Fibroblast of lung (primary cell): ENCODE measurements around the gene DR1.

ENCODE experiments used
- CTCF ChIP-seq, 2 donors: IDR thresholded peaks in 1 of 2; conservative IDR thresholded peaks in 1 of 2; 1 replicate in 1 of 2; 2 replicates in 1 of 2; pipeline ENCODE4 v1.5.1; 2011 to 2012; ENCODE audit warnings: low read length in 2 of 2, control low read depth in 1 of 2, inconsistent platforms in 1 of 2, low read depth in 1 of 2, mild to moderate bottlenecking in 1 of 2
- EZH2 ChIP-seq: IDR thresholded peaks from 2 replicates; pipeline ENCODE4 v1.5.1; 2012; ENCODE audit warnings: low read length, control low read depth, mild to moderate bottlenecking; ENCODE audit errors: missing control alignments

- TF ChIP-seq CTCF (conservative IDR thresholded peaks at IDR 0.05 in 1 of 2, IDR thresholded peaks at IDR 0.05 in 1 of 2; ENCODE audit: low read depth in 1 of 2, low read length in 2 of 2) (no peak), EZH2 (no peak)
Observed at GRCh38 chr1:93321720-93322119, 24.0 kb upstream of the DR1 start.
